ENCODE results near the gene MESD.

Gene MESD

GRCh38 chr15:81014446-81015093 lies 25.0 kb upstream of the MESD start:
- DNase-seq: no peak

DNA sequence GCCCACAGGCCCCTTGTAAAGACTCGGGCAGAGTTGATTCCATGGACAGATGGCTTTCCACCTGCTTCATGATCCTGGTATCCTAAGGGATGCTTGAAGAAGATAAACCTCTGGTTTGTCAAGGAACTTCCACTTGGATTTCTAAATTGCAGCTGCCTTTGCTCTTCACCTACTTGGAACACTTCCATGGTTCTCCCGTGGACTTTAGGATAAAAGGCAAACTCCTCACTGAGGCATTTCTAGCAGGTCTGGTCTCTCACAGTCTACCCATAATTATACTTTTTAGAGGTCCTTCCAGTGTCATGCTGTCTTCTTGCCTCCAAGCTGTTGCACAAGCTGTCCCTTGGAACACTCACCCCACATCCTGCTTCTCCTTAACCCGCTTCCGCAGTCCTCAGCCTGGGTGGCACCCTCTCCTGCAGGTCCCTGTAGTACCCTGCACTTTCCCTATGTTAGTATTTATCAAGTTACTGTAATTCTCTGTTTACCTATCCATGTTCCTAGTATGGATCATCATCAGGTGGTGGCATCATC lies 23.8 kb upstream of the MESD start:
- DNase-seq: no peak

- no peak for DNase-seq
Measured at GRCh38 chr15:81012588-81012987, 23.0 kb upstream of the MESD start.

DNA sequence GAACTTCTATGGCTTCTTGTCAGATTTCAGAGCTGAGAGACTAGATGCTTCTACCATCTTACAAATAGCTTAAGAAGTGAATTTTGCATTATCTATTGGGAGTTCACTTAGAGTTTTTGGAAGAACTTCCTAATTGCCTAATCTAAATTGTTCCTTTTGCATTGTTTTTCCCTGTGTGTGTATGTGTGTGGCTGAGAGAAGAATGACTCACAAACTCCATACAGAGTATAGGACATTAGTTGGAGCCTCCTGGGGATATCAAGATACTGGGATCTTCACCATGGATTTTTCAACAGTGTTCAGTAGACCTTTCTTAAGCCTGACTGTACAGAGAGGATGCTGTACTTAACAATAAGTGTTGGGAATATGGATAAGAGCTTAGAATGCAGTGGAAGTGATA lies 22.0 kb upstream of the MESD start:
- no peak for DNase-seq

DNA sequence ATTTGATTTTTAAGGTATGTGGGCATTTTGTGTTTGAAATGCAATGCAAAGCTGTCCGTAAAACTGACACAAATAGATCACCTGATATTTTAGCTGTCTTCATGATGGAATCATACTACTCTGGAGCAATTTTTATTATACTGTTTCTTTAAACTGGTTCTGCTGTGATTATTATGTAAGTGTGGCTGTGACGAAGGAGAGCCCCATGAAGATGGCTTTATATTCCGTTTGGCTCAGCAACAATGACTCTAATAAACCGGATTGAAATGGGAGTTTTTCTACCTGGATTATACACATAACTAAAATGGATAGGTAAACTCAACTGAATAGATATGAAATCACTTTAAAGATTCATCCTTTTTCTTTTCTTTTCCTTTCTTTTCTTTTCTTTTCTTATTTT lies 20.5 kb upstream of the MESD start:
- DNase-seq: no peak

GRCh38 chr15:81008312-81008711 lies 18.7 kb upstream of the MESD start:
- no peak for DNase-seq

DNA sequence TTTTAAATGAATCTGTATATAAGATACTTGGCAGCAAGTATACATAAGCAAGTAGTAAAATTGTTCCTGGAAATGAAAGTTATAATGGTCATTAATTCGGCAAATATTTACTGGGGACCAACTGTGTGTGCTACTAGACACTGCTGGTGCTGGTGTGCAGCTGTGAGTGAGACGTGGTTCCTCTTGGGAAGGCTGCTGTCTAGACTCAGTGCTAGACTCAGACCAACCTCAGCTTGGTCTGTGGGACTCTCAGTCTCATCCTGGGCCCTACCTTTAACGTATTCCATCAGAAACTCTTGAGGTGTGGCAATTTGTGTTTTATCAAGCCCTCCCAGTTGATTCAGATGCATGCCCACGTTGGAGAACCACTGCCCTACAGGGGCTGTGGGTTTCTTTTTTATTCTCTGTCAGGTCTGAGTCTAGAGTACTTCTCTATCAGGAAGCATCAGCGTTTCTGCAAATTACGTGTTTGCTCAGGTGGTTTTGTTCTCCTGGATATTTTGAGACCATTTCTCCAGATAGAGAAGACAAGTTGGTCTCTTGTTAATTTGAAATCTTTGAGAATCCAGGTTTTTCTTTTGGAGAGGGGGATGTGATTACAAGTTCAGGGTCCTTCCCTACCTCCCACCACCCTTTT lies 17.9 kb upstream of the MESD start:
- DNase-seq: no peak

DNA sequence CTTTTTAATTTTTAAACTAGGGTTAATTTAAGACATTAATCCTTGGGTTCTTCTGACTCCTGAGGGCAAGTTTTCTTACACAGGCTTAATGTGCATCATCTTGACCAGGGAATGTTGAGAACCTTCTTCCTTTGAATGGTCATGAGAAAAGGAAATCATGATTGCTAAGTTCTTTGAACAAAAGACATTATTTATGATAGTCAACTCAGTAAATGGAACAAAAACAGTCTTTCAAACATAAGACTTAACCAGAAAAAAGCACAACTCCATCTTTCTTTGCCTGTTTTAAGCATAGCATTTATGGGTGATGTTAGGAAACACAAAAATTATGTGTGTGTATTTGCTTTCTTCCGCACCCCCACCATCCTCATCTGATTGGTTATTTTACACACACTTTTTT lies 16.5 kb upstream of the MESD start:
- DNase-seq: no peak

GRCh38 chr15:81003097-81003350 lies 13.4 kb upstream of the MESD start:
- no peak for DNase-seq

- DNase-seq: no peak
Measured at GRCh38 chr15:81002331-81003096, 12.9 kb upstream of the MESD start.

- peak; percentile 39 for DNase-seq
Measured at GRCh38 chr15:81002009-81002330, 12.4 kb upstream of the MESD start.

- DNase-seq: peak; percentile 37
Measured at GRCh38 chr15:81001152-81002008, 11.8 kb upstream of the MESD start.

- DNase-seq: peak; percentile 86
Measured at GRCh38 chr15:81000624-81001151, 11.1 kb upstream of the MESD start, which contains the start of gene TLNRD1. TLNRD1 (plus strand) TSS chr15:81000923; CDS start chr15:81002272, 1,349 bp downstream.

DNA sequence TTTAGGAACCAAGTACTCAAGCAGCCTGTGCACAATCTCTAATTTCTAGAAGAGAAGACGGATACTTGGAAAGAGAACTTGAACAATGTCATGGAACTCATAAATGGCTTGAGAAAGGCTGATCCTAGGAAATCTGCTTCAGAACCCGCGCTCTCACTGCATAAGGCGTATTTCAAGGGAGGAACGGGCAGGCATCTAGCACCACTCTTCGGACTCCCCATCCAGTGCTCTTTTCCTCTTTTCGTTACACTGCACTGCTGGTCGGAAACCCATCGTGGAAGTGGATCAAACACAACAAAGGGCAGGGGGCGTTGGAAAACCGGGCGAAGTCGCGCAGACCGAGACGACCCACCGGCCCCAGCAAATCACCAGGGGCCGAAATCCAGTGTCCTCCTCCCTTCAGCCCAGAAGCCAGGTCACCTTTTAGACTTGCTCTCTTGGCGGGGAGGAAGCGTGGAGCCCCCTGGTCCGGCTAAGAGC lies 10.6 kb upstream of the MESD start:
- no peak for DNase-seq

GRCh38 chr15:80999623-81000036 lies 10.0 kb upstream of the MESD start:
- no peak for DNase-seq

GRCh38 chr15:80998251-80998650 lies 8.6 kb upstream of the MESD start:
- no peak for DNase-seq

DNA sequence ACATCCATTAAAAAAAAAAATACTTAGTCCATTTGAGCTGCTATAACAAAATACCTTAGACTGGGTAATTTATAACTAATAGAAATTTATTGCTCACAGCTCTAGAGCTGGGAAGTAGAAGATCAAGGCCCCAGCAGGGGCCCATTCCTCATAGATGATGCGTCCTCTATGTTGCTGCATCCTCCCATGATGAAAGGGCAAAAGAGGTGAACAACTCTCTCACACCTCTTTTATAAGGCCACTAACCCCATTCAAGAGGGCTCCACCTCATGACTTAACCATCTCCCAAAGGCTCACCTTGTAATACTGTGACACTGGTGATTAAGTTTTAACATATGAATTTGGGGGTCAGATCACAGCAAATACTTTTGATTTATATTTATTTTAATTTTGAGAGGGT lies 8.1 kb upstream of the MESD start:
- no peak for DNase-seq

- DNase-seq: no peak
Measured at GRCh38 chr15:80996247-80996646, 6.6 kb upstream of the MESD start.

DNA sequence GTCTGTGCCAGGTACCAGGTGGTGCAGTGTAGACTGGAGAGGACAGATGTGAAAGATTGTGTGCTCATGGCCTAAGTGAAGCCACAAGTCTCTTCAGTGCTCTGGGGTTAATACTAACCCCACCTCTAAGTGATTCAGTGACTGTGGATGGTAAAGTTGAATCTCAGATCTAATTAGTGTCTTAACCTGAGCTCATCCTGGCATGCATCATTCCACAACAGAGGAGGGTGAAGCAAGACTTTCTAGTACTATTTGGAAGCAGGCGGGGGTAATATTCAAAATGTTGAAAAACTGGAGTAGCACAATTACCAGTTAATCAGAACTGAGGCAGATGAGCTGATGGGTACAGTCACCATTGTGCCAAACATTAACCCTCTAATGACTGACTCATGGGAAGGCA lies 2.8 kb upstream of the MESD start:
- DNase-seq: no peak

DNA sequence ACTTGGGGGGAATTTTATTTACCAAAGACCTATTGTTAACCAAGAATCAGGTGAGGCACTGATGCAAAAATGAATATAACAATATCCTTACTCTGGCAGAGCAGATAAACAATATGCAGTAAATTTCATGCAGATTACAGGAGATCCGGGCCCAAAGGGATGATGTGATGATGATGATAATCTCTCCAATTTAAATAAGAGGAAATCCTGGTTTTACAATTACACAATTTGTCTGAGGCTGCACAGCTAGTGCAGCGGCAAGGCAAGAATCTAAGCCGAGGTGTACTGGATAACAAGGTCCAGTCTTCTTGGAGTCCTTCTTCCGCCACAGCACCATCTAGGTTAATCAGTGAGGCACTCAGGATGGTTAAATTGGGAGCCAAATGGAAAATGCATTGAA lies 2.4 kb upstream of the MESD start:
- no peak for DNase-seq

GRCh38 chr15:80991421-80991820 lies 1.8 kb upstream of the MESD start:
- no peak for DNase-seq

- no peak for DNase-seq
Measured at GRCh38 chr15:80990955-80991354, 1.3 kb upstream of the MESD start.

- no peak for DNase-seq
Measured at GRCh38 chr15:80989081-80989517, 520 bp downstream of the MESD start.

Data from 8988T (cell line).